ENCODE results near the gene SCFD2. TPM values are rescaled to one million over a fixed set of nuclear protein-coding genes. Genes with fewer than 3 reads are reported as not detected.
A peak's percentile ranks its signal among the peaks of the same experiment; 100 is the strongest.

Gene SCFD2
- total and polyA plus RNA-seq, 10 of the 15 experiments (the other 5 are each of a cell fraction or from before 2014, with no cell fraction given): 4.8 to 37.6 (median 24.9) TPM

DNA sequence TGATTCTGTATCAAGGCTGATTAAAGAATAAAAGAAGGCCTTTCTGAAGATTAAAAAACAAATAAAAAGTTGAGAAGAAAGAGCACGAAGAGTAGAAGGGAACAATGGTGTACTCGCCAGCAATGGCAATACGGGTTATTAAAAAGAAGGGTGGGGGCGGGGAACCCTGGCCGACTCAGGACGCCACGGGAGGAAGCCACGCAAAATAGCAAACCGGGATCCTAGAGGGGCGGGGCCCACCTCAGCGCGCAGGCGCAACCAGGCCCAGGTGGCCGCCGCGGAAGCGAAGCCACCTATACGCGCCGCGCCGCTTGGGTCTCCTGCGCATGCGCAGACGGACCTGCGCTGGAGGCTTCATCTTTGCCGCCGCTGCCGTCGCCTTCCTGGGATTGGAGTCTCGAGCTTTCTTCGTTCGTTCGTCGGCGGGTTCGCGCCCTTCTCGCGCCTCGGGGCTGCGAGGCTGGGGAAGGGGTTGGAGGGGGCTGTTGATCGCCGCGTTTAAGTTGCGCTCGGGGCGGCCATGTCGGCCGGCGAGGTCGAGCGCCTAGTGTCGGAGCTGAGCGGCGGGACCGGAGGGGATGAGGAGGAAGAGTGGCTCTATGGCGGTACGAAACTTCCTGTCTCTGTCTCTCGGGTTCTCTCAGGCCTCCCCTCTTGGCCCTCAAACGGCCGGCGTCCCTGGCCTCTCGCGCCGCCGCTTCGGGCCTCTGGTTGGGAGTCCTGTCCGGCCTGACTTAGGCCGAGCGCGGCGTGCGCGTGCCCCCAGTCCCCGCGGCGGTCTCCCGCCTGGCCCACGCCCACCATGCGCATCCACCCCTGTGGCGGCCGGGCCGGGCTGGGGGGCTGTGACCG lies 11.7 kb upstream of the SCFD2 start, which contains the start of gene FIP1L1 (continued):
- TF ChIP-seq GATAD2B (conservative IDR thresholded peaks at IDR 0.05; ENCODE audit: low read depth) (0 out of 2 replicates have a peak, but pooled peaks have one; percentile 30), EGR1 (IDR thresholded peaks at IDR 0.05; ENCODE audit: borderline replicate concordance in 1 of 2, low read depth in 2 of 2, low read length in 2 of 2) (no peak), NFYA (IDR thresholded peaks at IDR 0.05; ENCODE audit: borderline replicate concordance, low read depth, low read length) (no peak), PAX5 (IDR thresholded peaks at IDR 0.05; ENCODE audit: borderline replicate concordance, low read depth, low read length) (no peak), ZNF207 (IDR thresholded peaks at IDR 0.05; ENCODE audit: borderline replicate concordance) (no peak; the same call in 1 of the 2 replicates), NKRF (conservative IDR thresholded peaks at IDR 0.05) (peak; percentile 50), DPF2 (IDR thresholded peaks at IDR 0.05) (peak; percentile 54; the same call in 1 of the 2 replicates), SPI1 (IDR thresholded peaks at IDR 0.05; ENCODE audit: borderline replicate concordance, insufficient read depth, low read depth, low read length) (peak; percentile 34; the same call in 1 of the 2 replicates), ELK1 (IDR thresholded peaks at IDR 0.05; ENCODE audit: low read depth, low read length) (0 out of 2 replicates have a peak, but pooled peaks have one; percentile 45), ZBTB40 (IDR thresholded peaks at IDR 0.05; ENCODE audit: borderline replicate concordance) (peak; percentile 82), ZNF274 (IDR thresholded peaks at IDR 0.05; ENCODE audit: insufficient read depth, insufficient read length) (no peak), SMARCA5 (IDR thresholded peaks at IDR 0.05) (no peak), ZBED1 (IDR thresholded peaks at IDR 0.05; ENCODE audit: borderline replicate concordance) (no peak), IRF4 (IDR thresholded peaks at IDR 0.05; ENCODE audit: low read depth, low read length) (no peak)
- TF ChIP-seq, protein P1, sequence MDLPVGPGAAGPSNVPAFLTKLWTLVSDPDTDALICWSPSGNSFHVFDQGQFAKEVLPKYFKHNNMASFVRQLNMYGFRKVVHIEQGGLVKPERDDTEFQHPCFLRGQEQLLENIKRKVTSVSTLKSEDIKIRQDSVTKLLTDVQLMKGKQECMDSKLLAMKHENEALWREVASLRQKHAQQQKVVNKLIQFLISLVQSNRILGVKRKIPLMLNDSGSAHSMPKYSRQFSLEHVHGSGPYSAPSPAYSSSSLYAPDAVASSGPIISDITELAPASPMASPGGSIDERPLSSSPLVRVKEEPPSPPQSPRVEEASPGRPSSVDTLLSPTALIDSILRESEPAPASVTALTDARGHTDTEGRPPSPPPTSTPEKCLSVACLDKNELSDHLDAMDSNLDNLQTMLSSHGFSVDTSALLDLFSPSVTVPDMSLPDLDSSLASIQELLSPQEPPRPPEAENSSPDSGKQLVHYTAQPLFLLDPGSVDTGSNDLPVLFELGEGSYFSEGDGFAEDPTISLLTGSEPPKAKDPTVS (IDR thresholded peaks at IDR 0.05; ENCODE audit: low read depth, low read length): no peak
- TF ChIP-seq, protein P2, sequence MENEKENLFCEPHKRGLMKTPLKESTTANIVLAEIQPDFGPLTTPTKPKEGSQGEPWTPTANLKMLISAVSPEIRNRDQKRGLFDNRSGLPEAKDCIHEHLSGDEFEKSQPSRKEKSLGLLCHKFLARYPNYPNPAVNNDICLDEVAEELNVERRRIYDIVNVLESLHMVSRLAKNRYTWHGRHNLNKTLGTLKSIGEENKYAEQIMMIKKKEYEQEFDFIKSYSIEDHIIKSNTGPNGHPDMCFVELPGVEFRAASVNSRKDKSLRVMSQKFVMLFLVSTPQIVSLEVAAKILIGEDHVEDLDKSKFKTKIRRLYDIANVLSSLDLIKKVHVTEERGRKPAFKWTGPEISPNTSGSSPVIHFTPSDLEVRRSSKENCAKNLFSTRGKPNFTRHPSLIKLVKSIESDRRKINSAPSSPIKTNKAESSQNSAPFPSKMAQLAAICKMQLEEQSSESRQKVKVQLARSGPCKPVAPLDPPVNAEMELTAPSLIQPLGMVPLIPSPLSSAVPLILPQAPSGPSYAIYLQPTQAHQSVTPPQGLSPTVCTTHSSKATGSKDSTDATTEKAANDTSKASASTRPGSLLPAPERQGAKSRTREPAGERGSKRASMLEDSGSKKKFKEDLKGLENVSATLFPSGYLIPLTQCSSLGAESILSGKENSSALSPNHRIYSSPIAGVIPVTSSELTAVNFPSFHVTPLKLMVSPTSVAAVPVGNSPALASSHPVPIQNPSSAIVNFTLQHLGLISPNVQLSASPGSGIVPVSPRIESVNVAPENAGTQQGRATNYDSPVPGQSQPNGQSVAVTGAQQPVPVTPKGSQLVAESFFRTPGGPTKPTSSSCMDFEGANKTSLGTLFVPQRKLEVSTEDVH (IDR thresholded peaks at IDR 0.05; ENCODE audit: low read depth, partially characterized antibody): no peak
